Tibial artery (tissue), 4 donors: ENCODE measurements around the gene LRFN4.

Source experiments
- DNase-seq, 2 donors: peaks; one replicate each; pipeline ENCODE4 v3.0.0-alpha.2; 2019
- H3K27ac ChIP-seq, 2 donors: fragments of 200-600 bp; sonication (generic) in 1 of 2; 1 replicate in 1 of 2; 2 replicates in 1 of 2; pipeline ENCODE4 v1.5.1; 2018 to 2019; ENCODE audit warnings: mild to moderate bottlenecking in 1 of 2
- H3K27me3 ChIP-seq, 2 donors: fragments of 200-600 bp; sonication (generic) in 1 of 2; one replicate each; pipeline versions ENCODE4 v1.5.1 to v1.6.0; 2016 to 2019
- H3K36me3 ChIP-seq, 3 donors: fragments of 200-600 bp; sonication (generic) in 2 of 3; one replicate each; pipeline ENCODE4 v1.5.1; 2016 to 2019; ENCODE audit warnings: mild to moderate bottlenecking in 2 of 3
- H3K4me1 ChIP-seq, 4 donors: fragments of 200-600 bp; sonication (generic) in 2 of 4; 1 replicate in 3 of 4; 2 replicates in 1 of 4; pipeline ENCODE4 v1.5.1; 2016 to 2019
- H3K4me3 ChIP-seq, 2 donors: fragments of 200-600 bp; sonication (generic) in 1 of 2; 1 replicate in 1 of 2; 2 replicates in 1 of 2; pipeline ENCODE4 v1.5.1; 2018 to 2019; ENCODE audit warnings: mild to moderate bottlenecking in 2 of 2
- H3K9me3 ChIP-seq, 3 donors: fragments of 200-600 bp; sonication (generic) in 1 of 3; one replicate each; pipeline ENCODE4 v1.5.1; 2016 to 2019
- CTCF ChIP-seq, 2 experiments: fragments of 200-600 bp in 1 of 2; fragments of 450-650 bp in 1 of 2; IDR thresholded peaks; one replicate each; pipeline ENCODE4 v1.5.1; 2017 to 2019; ENCODE audit warnings: antibody characterized with exemption in 2 of 2, mild to moderate bottlenecking in 1 of 2, moderate library complexity in 1 of 2
- intact Hi-C: fragments of 100-400 bp; cut with DNase I; formaldehyde crosslinking; loops from one replicate; pipeline ENCODE4 v1.15.0; 2023; ENCODE audit warnings: low total_unique reads

LRFN4 gene

GRCh38 chr11:66879000-66879399 is 22.1 kb downstream of the LRFN4 start:
- peaks cover 0 to 4% of the 10 kb centered on the region in 2 donors for H3K27me3 ChIP-seq
- DNase-seq = no peak
- no peak for TF ChIP-seq CTCF (IDR thresholded peaks at IDR 0.05)
- intact Hi-C loops = no loop called here
- no peaks in the 10 kb centered on the region for H3K9me3 ChIP-seq
- H3K4me1 ChIP-seq = peaks cover 0 to 30% (median 0%) of the 10 kb centered on the region in 4 donors
- no peak overlapping the region for H3K27ac ChIP-seq
- H3K36me3 ChIP-seq = no peaks in the 10 kb centered on the region
- no peak overlapping the region for H3K4me3 ChIP-seq

- Histone ChIP-seq H3K27me3 (peaks cover 0 to 4% of the 10 kb centered on the region in 2 donors), H3K9me3 (no peaks in the 10 kb centered on the region), H3K27ac (no peak overlapping the region), H3K36me3 (no peaks in the 10 kb centered on the region), H3K4me1 (peaks cover 0 to 30% (median 0%) of the 10 kb centered on the region in 4 donors), H3K4me3 (no peak overlapping the region)
- intact Hi-C loops = no loop called here
- no peak for TF ChIP-seq CTCF (IDR thresholded peaks at IDR 0.05)
- no peak for DNase-seq
Measured at GRCh38 chr11:66879583-66879982, 22.7 kb downstream of the LRFN4 start.

- peaks cover 0 to 4% of the 10 kb centered on the region in 2 donors for H3K27me3 ChIP-seq
- no peak for TF ChIP-seq CTCF (IDR thresholded peaks at IDR 0.05)
- H3K27ac ChIP-seq = no peak overlapping the region
- DNase-seq = no peak
- no peaks in the 10 kb centered on the region for H3K9me3 ChIP-seq
- intact Hi-C loops = no loop called here
- no peak overlapping the region for H3K4me3 ChIP-seq
- H3K4me1 ChIP-seq = peaks cover 0 to 30% (median 0%) of the 10 kb centered on the region in 4 donors
- no peaks in the 10 kb centered on the region for H3K36me3 ChIP-seq
Measured at GRCh38 chr11:66879999-66880398, 23.1 kb downstream of the LRFN4 start.

GRCh38 chr11:66880496-66881450 is 23.9 kb downstream of the LRFN4 start:
- intact Hi-C loops = no loop called here
- Histone ChIP-seq H3K36me3 (no peaks in the 10 kb centered on the region), H3K4me1 (peaks cover 0 to 30% (median 0%) of the 10 kb centered on the region in 4 donors), H3K27ac (no peak overlapping the region), H3K4me3 (no peak overlapping the region), H3K27me3 (peaks cover 0 to 4% of the 10 kb centered on the region in 2 donors), H3K9me3 (no peaks in the 10 kb centered on the region)
- TF ChIP-seq CTCF (IDR thresholded peaks at IDR 0.05) = no peak
- no peak for DNase-seq

GRCh38 chr11:66881451-66881835 is 24.6 kb downstream of the LRFN4 start:
- no peak overlapping the region for H3K4me3 ChIP-seq
- no peaks in the 10 kb centered on the region for H3K9me3 ChIP-seq
- TF ChIP-seq CTCF (IDR thresholded peaks at IDR 0.05) = no peak
- H3K4me1 ChIP-seq = peaks cover 0 to 30% (median 0%) of the 10 kb centered on the region in 4 donors
- no peak overlapping the region for H3K27ac ChIP-seq
- H3K27me3 ChIP-seq = peaks cover 0 to 4% of the 10 kb centered on the region in 2 donors
- DNase-seq = no peak
- intact Hi-C loops = no loop called here
- no peaks in the 10 kb centered on the region for H3K36me3 ChIP-seq
